ENCODE results near the gene CELSR1.

DNA sequence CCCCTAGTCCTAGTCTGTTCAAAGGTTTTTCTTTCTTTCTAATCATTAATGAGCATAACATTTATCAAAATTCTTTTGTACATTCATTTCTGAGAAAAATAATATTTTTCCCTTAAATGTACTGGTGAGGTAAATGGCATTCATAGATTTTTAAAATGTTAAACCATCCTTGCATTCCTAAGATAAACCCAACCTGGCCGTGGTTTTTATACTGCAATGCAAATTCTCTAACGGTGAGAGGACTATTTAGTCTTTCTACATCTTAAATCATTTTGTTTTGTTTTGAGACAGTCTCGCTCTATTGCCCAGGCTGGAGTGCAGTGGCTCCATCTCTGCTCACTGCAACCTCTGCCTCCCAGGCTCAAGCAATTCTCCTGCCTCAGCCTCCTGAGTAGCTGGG is 161.3 kb downstream of the CELSR1 start:
- TF ChIP-seq EZH2phosphoT487 (IDR thresholded peaks at IDR 0.05; ENCODE audit: borderline replicate concordance, low read length), result no peak
- TF ChIP-seq, protein P1, sequence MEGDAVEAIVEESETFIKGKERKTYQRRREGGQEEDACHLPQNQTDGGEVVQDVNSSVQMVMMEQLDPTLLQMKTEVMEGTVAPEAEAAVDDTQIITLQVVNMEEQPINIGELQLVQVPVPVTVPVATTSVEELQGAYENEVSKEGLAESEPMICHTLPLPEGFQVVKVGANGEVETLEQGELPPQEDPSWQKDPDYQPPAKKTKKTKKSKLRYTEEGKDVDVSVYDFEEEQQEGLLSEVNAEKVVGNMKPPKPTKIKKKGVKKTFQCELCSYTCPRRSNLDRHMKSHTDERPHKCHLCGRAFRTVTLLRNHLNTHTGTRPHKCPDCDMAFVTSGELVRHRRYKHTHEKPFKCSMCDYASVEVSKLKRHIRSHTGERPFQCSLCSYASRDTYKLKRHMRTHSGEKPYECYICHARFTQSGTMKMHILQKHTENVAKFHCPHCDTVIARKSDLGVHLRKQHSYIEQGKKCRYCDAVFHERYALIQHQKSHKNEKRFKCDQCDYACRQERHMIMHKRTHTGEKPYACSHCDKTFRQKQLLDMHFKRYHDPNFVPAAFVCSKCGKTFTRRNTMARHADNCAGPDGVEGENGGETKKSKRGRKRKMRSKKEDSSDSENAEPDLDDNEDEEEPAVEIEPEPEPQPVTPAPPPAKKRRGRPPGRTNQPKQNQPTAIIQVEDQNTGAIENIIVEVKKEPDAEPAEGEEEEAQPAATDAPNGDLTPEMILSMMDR (IDR thresholded peaks at IDR 0.05; ENCODE audit: low read depth, low read length, poor library complexity, severe bottlenecking), result no peak

All from DOHH2 (cell line).